ENCODE results near the gene FLT3LG.

The FLT3LG gene

GRCh38 chr19:49427339-49427738, 46.7 kb upstream of the FLT3LG start:
- Histone ChIP-seq H3K27me3 (ENCODE audit: low read depth, low read length) (peaks cover 41% of the 10 kb centered on the region), H3K36me3 (replicated peaks; ENCODE audit: low read depth, low read length) (no peaks in the 10 kb centered on the region), H3K4me2 (ENCODE audit: low read length) (no peak overlapping the region), H3K4me3 (ENCODE audit: low read length) (no peak overlapping the region), H3K79me2 (ENCODE audit: low read length) (no peaks in the 10 kb centered on the region), H3K9me3 (ENCODE audit: insufficient read depth, low read length) (no peaks in the 10 kb centered on the region), H4K20me1 (ENCODE audit: insufficient read depth, low read length) (no peaks in the 10 kb centered on the region), H3K9ac (ENCODE audit: low read length) (no peak overlapping the region), H3K4me1 (ENCODE audit: low read length) (peaks cover 10% of the 10 kb centered on the region), H3K27ac (ENCODE audit: low read length) (no peak overlapping the region), H2AFZ (ENCODE audit: low read depth, low read length) (no peak overlapping the region)
- no peak for TF ChIP-seq EZH2phosphoT487 (IDR thresholded peaks at IDR 0.05; ENCODE audit: low read depth)
- TF ChIP-seq CTCF (IDR thresholded peaks at IDR 0.05; ENCODE audit: low read depth, low read length) = no peak

DNA sequence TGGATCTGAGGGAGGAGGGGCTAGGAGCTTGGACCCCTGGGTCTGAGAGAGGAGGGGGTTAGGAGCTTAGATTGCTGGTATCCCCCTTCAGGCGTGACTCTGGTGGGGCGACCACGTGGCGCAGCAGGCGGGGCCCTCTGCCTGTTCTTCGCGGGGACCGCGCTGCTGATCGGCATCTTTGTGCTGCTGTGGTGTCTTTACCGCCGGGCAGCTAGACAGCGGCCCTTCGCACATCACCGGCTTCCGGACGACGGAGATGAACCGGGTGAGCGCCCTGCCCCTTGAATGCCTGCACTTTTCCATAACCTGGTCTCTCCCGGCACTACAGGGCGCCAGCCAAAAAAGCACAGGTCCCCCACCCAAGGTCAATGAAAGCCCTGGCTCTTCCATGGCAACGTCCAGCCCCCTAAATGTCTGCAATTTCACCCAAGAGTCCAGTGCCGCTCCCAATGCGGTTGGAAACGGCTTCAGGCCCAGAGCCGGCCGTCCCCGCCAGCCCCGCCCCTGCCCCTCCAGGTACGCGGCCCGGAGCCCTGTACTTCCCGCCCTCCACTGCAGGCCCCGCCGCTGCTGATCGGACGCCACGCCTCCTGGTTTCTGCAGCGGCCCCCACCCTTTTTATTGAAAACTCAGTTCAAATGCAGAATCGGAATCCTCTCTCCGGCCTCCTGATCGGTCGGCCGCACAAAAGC, 46.0 kb upstream of the FLT3LG start:
- no peaks in the 10 kb centered on the region for H3K36me3 ChIP-seq (replicated peaks; ENCODE audit: low read depth, low read length)
- H3K4me3 ChIP-seq (ENCODE audit: low read length) = no peak overlapping the region
- H4K20me1 ChIP-seq (ENCODE audit: insufficient read depth, low read length) = no peaks in the 10 kb centered on the region
- no peak overlapping the region for H3K9ac ChIP-seq (ENCODE audit: low read length)
- H3K27ac ChIP-seq (ENCODE audit: low read length) = no peak overlapping the region
- H3K9me3 ChIP-seq (ENCODE audit: insufficient read depth, low read length) = no peaks in the 10 kb centered on the region
- H3K4me2 ChIP-seq (ENCODE audit: low read length) = no peak overlapping the region
- H3K79me2 ChIP-seq (ENCODE audit: low read length) = no peaks in the 10 kb centered on the region
- H3K4me1 ChIP-seq (ENCODE audit: low read length) = peaks cover 10% of the 10 kb centered on the region
- no peak overlapping the region for H2AFZ ChIP-seq (ENCODE audit: low read depth, low read length)
- H3K27me3 ChIP-seq (ENCODE audit: low read depth, low read length) = peaks cover 41% of the 10 kb centered on the region
- no peak for TF ChIP-seq CTCF (IDR thresholded peaks at IDR 0.05; ENCODE audit: low read depth, low read length)
- no peak for TF ChIP-seq EZH2phosphoT487 (IDR thresholded peaks at IDR 0.05; ENCODE audit: low read depth)

GRCh38 chr19:49428547-49429451, 45.2 kb upstream of the FLT3LG start:
- no peak overlapping the region for H2AFZ ChIP-seq (ENCODE audit: low read depth, low read length)
- no peaks in the 10 kb centered on the region for H3K79me2 ChIP-seq (ENCODE audit: low read length)
- no peak overlapping the region for H3K4me3 ChIP-seq (ENCODE audit: low read length)
- H3K9ac ChIP-seq (ENCODE audit: low read length) = no peak overlapping the region
- H3K27ac ChIP-seq (ENCODE audit: low read length) = no peak overlapping the region
- peaks cover 35% of the 10 kb centered on the region for H3K27me3 ChIP-seq (ENCODE audit: low read depth, low read length)
- TF ChIP-seq CTCF (IDR thresholded peaks at IDR 0.05; ENCODE audit: low read depth, low read length) (no peak), EZH2phosphoT487 (IDR thresholded peaks at IDR 0.05; ENCODE audit: low read depth) (no peak)
- H3K4me2 ChIP-seq (ENCODE audit: low read length) = no peak overlapping the region
- no peaks in the 10 kb centered on the region for H3K9me3 ChIP-seq (ENCODE audit: insufficient read depth, low read length)
- H3K4me1 ChIP-seq (ENCODE audit: low read length) = peaks cover 10% of the 10 kb centered on the region
- no peaks in the 10 kb centered on the region for H4K20me1 ChIP-seq (ENCODE audit: insufficient read depth, low read length)
- no peaks in the 10 kb centered on the region for H3K36me3 ChIP-seq (replicated peaks; ENCODE audit: low read depth, low read length)

- Histone ChIP-seq H3K27ac (ENCODE audit: low read length) (no peak overlapping the region), H3K4me2 (ENCODE audit: low read length) (peak overlapping the region; percentile 20; the same call in 1 of the 2 replicates), H3K79me2 (ENCODE audit: low read length) (no peaks in the 10 kb centered on the region), H3K9me3 (ENCODE audit: insufficient read depth, low read length) (no peaks in the 10 kb centered on the region), H3K4me3 (ENCODE audit: low read length) (no peak overlapping the region), H4K20me1 (ENCODE audit: insufficient read depth, low read length) (no peaks in the 10 kb centered on the region), H2AFZ (ENCODE audit: low read depth, low read length) (peak overlapping the region; percentile 68; the same call in 1 of the 2 replicates), H3K36me3 (replicated peaks; ENCODE audit: low read depth, low read length) (no peaks in the 10 kb centered on the region), H3K9ac (ENCODE audit: low read length) (no peak overlapping the region), H3K27me3 (ENCODE audit: low read depth, low read length) (peaks cover 22% of the 10 kb centered on the region), H3K4me1 (ENCODE audit: low read length) (peaks cover 10% of the 10 kb centered on the region)
- TF ChIP-seq EZH2phosphoT487 (IDR thresholded peaks at IDR 0.05; ENCODE audit: low read depth) (no peak), CTCF (IDR thresholded peaks at IDR 0.05; ENCODE audit: low read depth, low read length) (no peak)
These were observed 43.8 kb upstream of the FLT3LG start for GRCh38 chr19:49430172-49430677.

Data from OCI-LY3 (cell line).